IPS DF 19.7 (cell line): ENCODE data around the gene AKAP8L.
A peak's percentile ranks its signal among the peaks of the same experiment; 100 is the strongest.

ENCODE experiments used
- DNase-seq: peaks from one replicate; pipeline ENCODE4 v3.0.0-alpha.2; 2013; ENCODE audit warnings: low read depth, low spot score

The AKAP8L gene

GRCh38 chr19:15418579-15419412 lies at the start of gene AKAP8L:
Gene AKAP8L (minus strand): TSS chr19:15418988. CDS start chr19:15418923, 65 bp downstream.
- DNase-seq, result peak; percentile 97

- no peak for DNase-seq
Measured at GRCh38 chr19:15467734-15468214, 49.0 kb upstream of the AKAP8L start.

- DNase-seq, result no peak
Measured at GRCh38 chr19:15466851-15467733, 48.3 kb upstream of the AKAP8L start.

- no peak for DNase-seq
Measured at GRCh38 chr19:15464394-15465385, 45.9 kb upstream of the AKAP8L start, which contains the start of gene RASAL3. Gene RASAL3 (minus strand): TSS chr19:15464544. CDS start chr19:15464358, 186 bp downstream.

GRCh38 chr19:15463861-15464371 lies 45.1 kb upstream of the AKAP8L start:
- no peak for DNase-seq

GRCh38 chr19:15461694-15462093 lies 42.9 kb upstream of the AKAP8L start:
- no peak for DNase-seq

- no peak for DNase-seq
Measured at GRCh38 chr19:15457701-15458484, 39.1 kb upstream of the AKAP8L start.

GRCh38 chr19:15456871-15457700 lies 38.3 kb upstream of the AKAP8L start:
- no peak for DNase-seq

- no peak for DNase-seq
Measured at GRCh38 chr19:15456441-15456840, 37.7 kb upstream of the AKAP8L start.

GRCh38 chr19:15455996-15456395 lies 37.2 kb upstream of the AKAP8L start:
- DNase-seq, result no peak

GRCh38 chr19:15453906-15454860 lies 35.4 kb upstream of the AKAP8L start:
- no peak for DNase-seq

GRCh38 chr19:15453091-15453578 lies 34.3 kb upstream of the AKAP8L start:
- no peak for DNase-seq

- DNase-seq, result peak; percentile 77
Measured at GRCh38 chr19:15452111-15453047, 33.6 kb upstream of the AKAP8L start.

- no peak for DNase-seq
Measured at GRCh38 chr19:15450528-15450890, 31.7 kb upstream of the AKAP8L start.

- DNase-seq, result no peak
Measured at GRCh38 chr19:15449620-15450527, 31.1 kb upstream of the AKAP8L start, which contains the start of gene WIZ. Gene WIZ (minus strand): TSS chr19:15449956. CDS start chr19:15448307, 1,649 bp downstream.
